NCI-H2107 treated with DMSO at 0.1 percent for 48 hours (cell line): Measurements from ENCODE around the gene NCAPD2.
A peak's percentile ranks its signal among the peaks of the same experiment; 100 is the strongest.

Experiments
- DNase-seq: peaks from one replicate; lab custom pipeline; 2025; ENCODE audit not compliant: unreplicated experiment; lab: John Stamatoyannopoulos, UW

Gene NCAPD2

GRCh38 chr12:6532051-6532926 is 38.4 kb downstream of the NCAPD2 start:
- DNase-seq = peak; percentile 46

GRCh38 chr12:6532927-6533652 is 39.2 kb downstream of the NCAPD2 start:
- peak; percentile 71 for DNase-seq

GRCh38 chr12:6533653-6533922 is 39.7 kb downstream of the NCAPD2 start:
- no peak for DNase-seq

GRCh38 chr12:6533923-6534694 is 40.2 kb downstream of the NCAPD2 start, which contains the start of gene GAPDH:
GAPDH (plus strand) TSS chr12:6534517; CDS start chr12:6534833, 316 bp downstream.
- peak; percentile 98 for DNase-seq

GRCh38 chr12:6534695-6534944 is 40.7 kb downstream of the NCAPD2 start:
- no peak for DNase-seq

- no peak for DNase-seq
Observed at GRCh38 chr12:6534945-6535696, 41.2 kb downstream of the NCAPD2 start.

- DNase-seq = no peak
Observed at GRCh38 chr12:6535697-6535946, 41.7 kb downstream of the NCAPD2 start.

- DNase-seq = no peak
Observed at GRCh38 chr12:6535960-6536847, 42.3 kb downstream of the NCAPD2 start.

GRCh38 chr12:6536894-6537579 is 43.1 kb downstream of the NCAPD2 start:
- no peak for DNase-seq

GRCh38 chr12:6537580-6538419 is 43.9 kb downstream of the NCAPD2 start:
- peak; percentile 55 for DNase-seq

- no peak for DNase-seq
Observed at GRCh38 chr12:6538420-6539313, 44.8 kb downstream of the NCAPD2 start.

- DNase-seq = no peak
Observed at GRCh38 chr12:6539314-6539682, 45.4 kb downstream of the NCAPD2 start.

GRCh38 chr12:6539707-6540134 is 45.8 kb downstream of the NCAPD2 start:
- DNase-seq = no peak

- peak; percentile 84 for DNase-seq
Observed at GRCh38 chr12:6540181-6540877, 46.4 kb downstream of the NCAPD2 start.

- no peak for DNase-seq
Observed at GRCh38 chr12:6541371-6542165, 47.7 kb downstream of the NCAPD2 start.

GRCh38 chr12:6542209-6543009 is 48.5 kb downstream of the NCAPD2 start:
- DNase-seq = no peak
